ENCODE results near the gene PTGES2.

DNA sequence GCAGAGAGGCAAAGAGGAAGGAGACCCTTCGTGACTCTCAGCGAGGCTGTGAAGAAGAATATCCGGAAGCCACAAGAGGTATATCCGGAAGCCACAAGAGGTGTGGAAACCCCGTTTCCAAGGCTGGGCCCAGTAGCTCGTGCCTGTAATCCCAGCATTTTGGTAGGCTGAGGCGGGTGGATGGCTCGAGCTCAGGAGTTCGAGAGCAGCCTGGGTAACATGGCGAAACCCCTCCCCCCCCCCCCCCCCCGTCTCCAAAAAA lies 31.9 kb upstream of the PTGES2 start:
- TF ChIP-seq POLR2AphosphoS5 (IDR thresholded peaks at IDR 0.05; ENCODE audit: low read depth, low read length), result no peak
- no peak; the same call in 1 of the 2 replicates for TF ChIP-seq POLR2A (IDR thresholded peaks at IDR 0.05; ENCODE audit: low read depth, low read length)
- TF ChIP-seq TAF1 (IDR thresholded peaks at IDR 0.05; ENCODE audit: borderline replicate concordance, low read depth, low read length), result no peak
